NCI-H1092 (cell line): ENCODE results near the gene PRODH2.
"Not testable (repeated sequence)": the region's sequence is repeated elsewhere in the genome, so short reads cannot be mapped to it uniquely, and the experiment has no call there.

Source experiments
- DNase-seq: peaks from one replicate; lab custom pipeline; 2025; lab: John Stamatoyannopoulos, UW

Gene PRODH2

GRCh38 chr19:35781650-35782049 lies 31.0 kb downstream of the PRODH2 start:
- DNase-seq: no peak

GRCh38 chr19:35780717-35781116 lies 31.9 kb downstream of the PRODH2 start:
- DNase-seq: no peak

DNA sequence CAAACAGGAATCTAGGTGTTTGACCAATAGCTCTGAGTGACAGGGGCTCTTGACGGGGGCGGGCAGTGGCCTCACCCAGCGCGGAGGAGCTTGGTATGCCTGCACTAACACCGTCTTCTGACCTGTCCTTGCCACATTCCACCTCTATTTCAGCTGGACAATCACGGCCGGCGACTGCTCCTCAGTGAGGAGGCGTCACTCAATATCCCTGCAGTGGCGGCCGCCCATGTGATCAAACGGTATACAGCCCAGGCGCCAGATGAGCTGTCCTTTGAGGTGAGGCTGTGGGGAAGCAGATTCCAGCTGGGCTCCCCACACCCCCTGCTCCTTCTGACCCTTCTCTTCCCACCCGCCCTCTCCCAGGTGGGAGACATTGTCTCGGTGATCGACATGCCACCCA lies 32.6 kb downstream of the PRODH2 start:
- DNase-seq: no peak

GRCh38 chr19:35779033-35779432 lies 33.6 kb downstream of the PRODH2 start:
- no peak for DNase-seq

- no peak for DNase-seq
Observed at GRCh38 chr19:35777961-35778360, 34.7 kb downstream of the PRODH2 start.

DNA sequence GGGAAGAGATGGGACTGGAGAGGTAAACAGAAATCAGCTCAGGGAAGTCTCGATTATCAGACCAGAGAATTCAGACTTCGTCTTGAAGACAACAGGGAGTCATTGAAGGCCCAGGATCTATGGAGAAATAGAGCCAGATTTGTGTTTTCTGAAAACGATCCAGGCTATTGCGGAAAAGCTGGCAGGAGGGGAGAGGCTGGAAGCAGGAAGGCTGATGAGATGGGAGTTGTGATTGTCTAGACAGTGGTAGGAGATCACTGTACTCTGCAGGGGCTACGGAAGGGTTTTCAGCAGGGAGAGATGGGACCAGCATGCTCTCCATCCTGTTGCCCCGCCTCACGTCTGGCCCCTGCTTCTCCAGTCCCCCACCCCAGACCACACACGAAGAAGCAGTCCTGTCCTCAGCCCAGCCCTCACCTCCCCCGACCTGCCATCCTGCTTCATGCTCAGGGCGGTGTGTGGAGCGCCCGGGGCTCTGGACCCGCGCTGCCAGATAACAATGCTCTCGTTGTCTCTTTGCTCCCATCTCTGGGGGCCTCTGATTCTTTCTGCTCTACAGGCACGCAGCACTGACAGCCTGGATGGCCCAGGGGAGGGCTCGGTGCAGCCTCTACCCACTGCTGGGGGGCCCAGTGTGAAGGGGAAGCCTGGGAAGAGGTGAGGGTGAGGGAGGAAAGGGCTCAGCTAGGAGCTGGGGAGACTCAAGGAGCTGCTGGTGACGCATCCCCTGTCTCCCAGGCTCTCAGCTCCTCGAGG lies 35.4 kb downstream of the PRODH2 start:
- no peak for DNase-seq

DNA sequence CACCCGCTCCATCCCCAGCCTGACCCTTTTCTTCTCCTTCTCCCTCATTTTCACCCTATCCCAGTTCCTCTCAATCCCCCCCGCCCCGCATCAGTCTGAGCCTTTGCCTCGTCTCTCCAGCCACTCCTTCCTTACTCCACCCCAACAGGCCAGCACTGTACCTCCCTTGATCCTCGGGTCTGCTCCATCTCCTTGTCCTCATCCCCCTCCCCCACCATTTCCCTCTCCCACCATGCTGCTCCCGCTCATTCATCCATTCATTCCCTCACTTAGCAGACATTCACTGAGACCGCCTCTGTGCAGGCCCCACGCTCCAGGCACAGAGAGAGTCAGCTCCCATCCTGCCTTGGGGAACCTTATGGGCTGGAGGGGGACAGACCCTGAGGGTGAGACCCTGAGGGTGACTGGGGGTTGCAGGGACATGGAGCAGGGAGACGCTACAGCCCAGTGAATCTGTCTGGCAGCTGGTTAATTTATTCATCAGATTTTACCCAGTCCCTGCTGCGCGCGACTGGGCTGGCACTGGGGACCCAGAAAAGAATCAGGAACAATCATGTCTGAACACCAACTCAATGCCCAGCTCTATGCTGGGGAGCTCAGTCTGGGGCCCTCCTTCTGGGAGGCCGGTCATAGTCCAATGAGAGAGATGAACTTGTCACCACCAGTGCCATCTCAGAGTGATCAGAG lies 36.4 kb downstream of the PRODH2 start:
- DNase-seq: no peak

DNA sequence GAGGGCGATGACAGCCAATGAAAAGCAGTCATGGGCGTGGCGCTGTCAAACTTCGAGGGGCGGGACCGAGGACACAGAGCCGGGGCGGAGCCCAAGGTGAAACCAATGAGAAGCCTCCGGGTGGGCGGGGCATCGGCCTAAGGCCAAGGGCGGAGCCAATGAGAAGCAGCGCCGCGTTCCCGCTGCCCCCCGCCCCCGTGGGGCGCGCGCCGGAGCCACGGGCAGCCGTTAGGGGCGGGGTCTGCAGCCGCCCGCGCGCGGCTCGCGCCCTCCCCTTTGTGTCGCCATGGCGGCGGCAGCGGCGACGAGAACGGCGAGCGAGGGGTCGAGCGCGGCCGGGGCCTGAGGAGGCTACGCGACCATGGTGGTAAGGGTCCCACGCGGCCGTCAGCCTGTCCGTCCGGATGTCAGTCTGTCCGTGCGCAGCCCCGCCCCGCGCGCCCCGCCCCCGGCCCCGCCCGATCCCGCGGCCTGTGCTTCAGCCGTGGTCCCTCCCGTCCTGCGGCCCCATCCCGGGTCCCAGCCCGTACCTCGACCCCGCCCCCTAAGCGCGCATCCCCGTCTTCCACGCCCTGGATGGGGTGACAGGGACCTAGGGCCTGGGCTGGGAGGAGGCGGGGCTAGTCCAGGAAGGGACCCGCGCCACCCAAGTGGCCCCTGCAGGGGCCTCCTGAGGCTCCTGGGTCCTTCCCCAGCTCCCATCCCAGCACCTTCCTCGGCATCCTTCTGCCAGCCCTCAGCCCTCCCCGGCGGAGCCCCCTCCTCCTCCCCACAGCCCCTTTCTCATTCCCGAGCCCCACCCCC lies 37.1 kb downstream of the PRODH2 start, which contains the start of gene ARHGAP33:
Gene ARHGAP33 (plus strand): TSS at position 267 of the 804 bp plus-strand sequence. CDS start 95 bp downstream, at position 362.
- peak; percentile 96 for DNase-seq

DNA sequence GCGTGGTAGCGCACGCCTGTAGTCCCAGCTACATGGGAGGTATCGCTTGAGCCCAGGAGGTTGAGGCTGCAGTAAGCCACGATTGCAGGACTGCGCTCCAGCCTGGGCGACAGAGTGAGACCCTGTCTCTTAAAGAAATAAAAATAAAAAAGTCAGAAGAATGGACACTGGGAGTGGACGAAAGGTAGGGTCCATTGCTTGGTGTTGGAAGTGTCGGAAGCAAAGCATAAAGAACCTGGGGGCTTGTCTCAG lies 37.7 kb downstream of the PRODH2 start:
- no peak for DNase-seq

DNA sequence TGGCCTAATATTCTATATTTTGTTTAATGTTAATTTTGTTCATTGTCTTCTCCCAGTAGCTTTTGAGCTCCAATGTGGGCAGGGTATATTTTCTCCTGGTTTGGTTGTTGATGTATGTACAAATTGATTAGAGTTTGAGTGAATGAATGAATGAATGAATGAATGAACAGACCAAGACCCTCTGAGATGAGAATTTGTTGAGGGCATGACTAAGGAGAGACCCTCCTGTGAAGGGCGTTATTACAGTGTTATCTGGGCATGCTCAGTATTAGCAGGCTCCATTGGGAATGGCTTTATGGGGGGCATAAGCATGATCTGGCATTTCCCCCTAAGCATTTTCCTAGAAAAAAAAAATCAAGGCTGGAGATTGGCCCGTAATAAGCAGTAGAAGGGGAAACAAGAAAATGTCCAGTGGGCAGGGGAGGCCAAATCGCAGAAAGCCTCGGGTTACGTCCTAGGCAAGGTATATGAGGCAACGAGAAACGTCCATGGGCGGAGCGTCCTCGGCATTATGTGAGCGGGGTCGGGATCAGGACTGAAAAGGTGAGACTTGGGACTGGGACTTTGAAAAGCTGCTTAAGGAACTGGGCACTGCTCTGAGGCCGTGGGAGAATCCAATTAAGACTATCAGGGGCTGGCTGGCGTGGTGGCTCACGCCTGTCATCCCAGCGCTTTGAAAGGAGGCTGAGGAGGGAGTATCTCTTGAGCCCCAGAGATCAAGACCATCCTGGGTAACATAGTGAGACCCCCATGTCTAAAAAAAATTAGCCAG lies 38.2 kb downstream of the PRODH2 start:
- no peak for DNase-seq

- DNase-seq: no peak
Observed at GRCh38 chr19:35773020-35773806, 39.4 kb downstream of the PRODH2 start.

DNA sequence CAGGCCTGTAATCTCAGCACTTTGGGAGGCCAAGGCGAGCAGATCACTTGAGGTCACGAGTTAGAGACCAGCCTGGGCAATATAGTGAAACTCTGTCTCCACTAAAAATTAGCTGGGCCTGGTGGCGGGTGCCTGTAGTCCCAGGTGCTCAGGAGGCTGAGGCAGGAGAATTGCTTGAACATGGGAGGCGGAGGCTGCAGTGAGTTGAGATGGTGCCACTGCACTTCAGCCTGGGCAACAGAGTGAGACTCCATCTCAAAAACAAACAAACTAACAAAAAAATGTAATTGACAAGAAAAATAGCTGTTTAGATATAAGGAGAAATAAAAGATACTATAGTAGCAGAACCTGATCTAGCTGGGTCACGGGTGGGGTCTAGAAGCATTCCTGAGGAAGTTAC lies 40.3 kb downstream of the PRODH2 start:
- not testable (repeated sequence) for DNase-seq

GRCh38 chr19:35768082-35768421 lies 44.6 kb downstream of the PRODH2 start:
- DNase-seq: no peak

DNA sequence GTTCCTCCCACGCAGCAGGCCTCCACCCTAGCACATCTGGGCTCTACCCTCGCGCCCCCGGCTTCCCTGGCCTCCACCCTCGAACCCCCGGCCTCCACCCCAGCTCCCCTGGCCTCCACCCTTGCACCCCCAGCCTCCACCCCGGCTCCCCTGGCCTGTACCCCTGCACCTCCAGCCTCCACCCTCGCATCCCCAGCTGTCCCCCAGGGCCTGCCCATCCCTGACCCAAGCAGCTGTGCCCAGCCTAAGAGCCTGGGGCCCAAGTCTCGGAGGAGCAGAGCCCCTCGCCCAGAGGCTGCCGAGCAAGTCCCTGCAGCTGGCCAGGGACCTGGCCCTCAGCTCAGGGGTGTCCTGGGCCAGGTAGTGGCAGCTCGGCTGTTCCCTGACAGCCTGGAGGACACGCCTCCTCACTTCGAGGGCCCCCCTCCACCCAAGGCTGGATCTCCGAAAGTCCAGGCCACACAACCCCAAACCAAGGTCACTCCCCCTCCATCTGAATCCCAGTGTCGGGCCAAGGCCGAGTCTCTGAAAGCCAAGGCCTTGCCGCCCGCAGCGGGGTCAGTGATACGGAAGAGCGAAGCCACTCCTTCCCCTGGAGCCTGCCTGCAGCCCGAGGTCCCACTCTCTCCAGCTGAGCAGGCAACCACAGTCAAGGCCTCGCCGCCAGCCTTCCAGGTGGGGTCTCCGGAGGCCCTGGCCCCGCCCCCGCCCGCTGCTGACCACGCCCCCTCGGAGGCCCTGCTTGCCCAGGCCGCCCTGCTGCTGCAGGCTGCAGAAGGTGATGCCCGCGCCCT lies 45.2 kb downstream of the PRODH2 start:
- DNase-seq: no peak

- no peak for DNase-seq
Observed at GRCh38 chr19:35766571-35767104, 46.0 kb downstream of the PRODH2 start.

DNA sequence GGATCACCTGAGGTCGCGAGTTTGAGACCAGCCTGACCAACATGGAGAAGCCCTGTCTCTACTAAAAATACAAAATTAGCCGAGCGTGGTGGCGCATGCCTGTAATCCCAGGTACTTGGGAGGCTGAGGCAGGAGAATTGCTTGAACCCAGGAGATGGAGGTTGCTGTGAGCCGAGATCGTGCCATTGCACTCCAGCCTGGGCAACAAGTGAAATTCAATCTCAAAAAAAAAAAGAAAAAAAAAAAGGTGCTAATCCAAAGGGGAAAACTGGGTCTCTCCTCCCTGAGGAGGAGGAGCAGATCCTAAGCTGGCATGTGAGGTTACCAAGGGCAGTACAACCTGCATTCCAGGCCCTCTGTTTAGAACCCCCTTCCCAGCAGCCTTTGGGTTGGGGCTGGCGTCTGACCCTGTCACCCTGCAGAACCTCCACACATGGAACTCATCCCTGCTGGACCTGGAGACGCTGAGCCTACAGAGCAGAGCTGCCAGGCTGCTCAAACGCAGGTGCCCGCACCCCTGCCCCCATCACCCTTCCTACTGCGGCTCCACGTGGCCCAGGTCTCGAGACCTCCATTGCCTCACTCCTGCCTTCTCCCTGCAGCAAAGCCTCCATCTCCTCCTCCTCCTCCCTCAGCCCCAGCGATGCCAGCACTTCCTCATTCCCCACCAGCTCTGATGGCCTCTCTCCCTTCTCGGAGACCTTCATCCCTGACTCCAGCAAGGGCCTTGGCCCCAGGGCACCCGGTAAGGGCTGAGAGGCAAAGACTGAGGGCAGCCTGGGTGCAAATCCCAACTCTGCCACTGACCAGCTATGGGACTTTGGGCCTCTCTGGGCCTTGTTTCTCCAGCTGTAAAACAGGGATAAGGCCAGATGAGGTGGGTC lies 48.0 kb downstream of the PRODH2 start:
- no peak for DNase-seq

- no peak for DNase-seq
Observed at GRCh38 chr19:35760711-35761349, 51.8 kb downstream of the PRODH2 start.

GRCh38 chr19:35759697-35760096 lies 52.9 kb downstream of the PRODH2 start:
- DNase-seq: no peak
